ENCODE data around the gene ZNF385C. TPM values are rescaled to one million over a fixed set of nuclear protein-coding genes. Genes with fewer than 3 reads are reported as not detected.

Gene ZNF385C
- polyA plus RNA-seq, 1 donor (not counting 4 experiments of a cell fraction or from before 2014, with no cell fraction given) = 0.09 TPM

- peaks cover 29 to 32% of the 10 kb centered on the region in 2 experiments for H3K36me3 ChIP-seq (ENCODE audit: control insufficient read depth in 2 of 2, extremely low read depth in 1 of 2, insufficient read depth in 2 of 2, low read length in 2 of 2)
- no peaks in the 10 kb centered on the region for H3K9me3 ChIP-seq (ENCODE audit: control insufficient read depth, low read depth, low read length)
- peaks cover 6% of the 10 kb centered on the region for H4K20me1 ChIP-seq (ENCODE audit: control insufficient read depth, extremely low read depth, insufficient read depth, low read length)
- H2AFZ ChIP-seq (ENCODE audit: control insufficient read depth, low read length) = no peak overlapping the region
- H3K27ac ChIP-seq (ENCODE audit: control insufficient read depth, insufficient read depth, low read length) = no peak overlapping the region
- no peak overlapping the region for H3K4me2 ChIP-seq (ENCODE audit: control insufficient read depth, extremely low read depth, insufficient read depth, low read depth, low read length)
- DNase-seq (ENCODE audit: low read depth, low spot score) (no peak), FAIRE-seq (no peak)
- H3K9me1 ChIP-seq (ENCODE audit: control insufficient read depth, extremely low read depth, insufficient read depth, low read length) = peaks cover 4% of the 10 kb centered on the region
- dilution Hi-C loops (cut with MboI; ENCODE audit: extremely low pct_ligation_motif_present, low sequenced_read_pairs) = no loop called here
- H3K4me3 ChIP-seq (ENCODE audit: control insufficient read depth in 2 of 3, extremely low read depth in 1 of 3, insufficient read depth in 2 of 3, low read depth in 1 of 3, low read length in 3 of 3) = no peak overlapping the region
- H3K4me1 ChIP-seq (ENCODE audit: control insufficient read depth, extremely low read depth, insufficient read depth, low read length) = peaks cover 6% of the 10 kb centered on the region
- no peaks in the 10 kb centered on the region for H3K27me3 ChIP-seq (ENCODE audit: control insufficient read depth, extremely low read depth, insufficient read depth, low read length)
- TF ChIP-seq EZH2 (IDR thresholded peaks at IDR 0.05; ENCODE audit: low read length) (no peak), CTCF (optimal IDR thresholded peaks at IDR 0.05 in 1 of 3, IDR thresholded peaks at IDR 0.05 in 1 of 3, conservative IDR thresholded peaks at IDR 0.05 in 1 of 3; ENCODE audit: extremely low read depth in 1 of 3, insufficient read depth in 2 of 3, low read length in 3 of 3) (no peak)
- no peak overlapping the region for H3K9ac ChIP-seq (ENCODE audit: control insufficient read depth, extremely low read depth, insufficient read depth, low read length)
- H3K79me2 ChIP-seq (ENCODE audit: control insufficient read depth, insufficient read depth, low read length) = peaks cover 31% of the 10 kb centered on the region
Observed at GRCh38 chr17:41998497-41998896, 99.8 kb downstream of the ZNF385C start.

DNA sequence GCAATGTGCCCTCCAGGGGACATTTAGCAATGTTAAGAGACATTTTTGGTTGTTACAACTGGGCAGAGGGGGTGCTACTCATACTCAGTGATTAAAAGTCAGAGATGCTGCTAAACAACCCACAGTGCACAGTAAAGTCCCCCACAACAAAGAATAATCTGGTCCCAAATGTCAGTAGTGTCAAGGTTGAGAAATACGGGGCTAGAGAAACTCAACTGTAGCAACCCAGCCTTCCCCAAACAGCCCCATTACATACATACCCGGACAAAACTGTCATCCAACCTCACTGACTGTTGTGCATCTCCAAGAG, 101.5 kb downstream of the ZNF385C start:
- Histone ChIP-seq H3K27ac (ENCODE audit: control insufficient read depth, insufficient read depth, low read length) (no peak overlapping the region), H3K4me1 (ENCODE audit: control insufficient read depth, extremely low read depth, insufficient read depth, low read length) (no peaks in the 10 kb centered on the region), H3K79me2 (ENCODE audit: control insufficient read depth, insufficient read depth, low read length) (peaks cover 14% of the 10 kb centered on the region), H3K36me3 (ENCODE audit: control insufficient read depth in 2 of 2, extremely low read depth in 1 of 2, insufficient read depth in 2 of 2, low read length in 2 of 2) (peaks cover 29 to 38% of the 10 kb centered on the region in 2 experiments), H3K9me1 (ENCODE audit: control insufficient read depth, extremely low read depth, insufficient read depth, low read length) (peaks cover 2% of the 10 kb centered on the region), H3K4me2 (ENCODE audit: control insufficient read depth, extremely low read depth, insufficient read depth, low read depth, low read length) (no peak overlapping the region), H3K9me3 (ENCODE audit: control insufficient read depth, low read depth, low read length) (no peaks in the 10 kb centered on the region), H3K27me3 (ENCODE audit: control insufficient read depth, extremely low read depth, insufficient read depth, low read length) (no peaks in the 10 kb centered on the region), H3K9ac (ENCODE audit: control insufficient read depth, extremely low read depth, insufficient read depth, low read length) (no peak overlapping the region), H2AFZ (ENCODE audit: control insufficient read depth, low read length) (no peak overlapping the region), H4K20me1 (ENCODE audit: control insufficient read depth, extremely low read depth, insufficient read depth, low read length) (no peaks in the 10 kb centered on the region), H3K4me3 (ENCODE audit: control insufficient read depth in 2 of 3, extremely low read depth in 1 of 3, insufficient read depth in 2 of 3, low read depth in 1 of 3, low read length in 3 of 3) (no peak overlapping the region)
- no peak for FAIRE-seq
- no peak for DNase-seq (ENCODE audit: low read depth, low spot score)
- no peak for TF ChIP-seq EZH2 (IDR thresholded peaks at IDR 0.05; ENCODE audit: low read length)
- no peak for TF ChIP-seq CTCF (optimal IDR thresholded peaks at IDR 0.05 in 1 of 3, IDR thresholded peaks at IDR 0.05 in 1 of 3, conservative IDR thresholded peaks at IDR 0.05 in 1 of 3; ENCODE audit: extremely low read depth in 1 of 3, insufficient read depth in 2 of 3, low read length in 3 of 3)
- dilution Hi-C loops (cut with MboI; ENCODE audit: extremely low pct_ligation_motif_present, low sequenced_read_pairs) = no loop called here
